Common myeloid progenitor, CD34-positive (primary cell): ENCODE measurements around the gene SH2D4B.

Experiments used
- CTCF ChIA-PET: fragments of 350-600 bp; sonication (Branson Sonifier 250); formaldehyde crosslinking; loops from one replicate; lab custom pipeline; 2021; ENCODE audit warnings: antibody characterized with exemption; lab: Charles Lee
- POLR2A ChIA-PET: fragments of 350-600 bp; sonication (Branson Sonifier 250); formaldehyde crosslinking; loops from one replicate; lab custom pipeline; 2021; ENCODE audit warnings: antibody characterized with exemption; lab: Charles Lee
- DNase-seq, 3 donors: peaks; one replicate each; pipeline versions ENCODE4 v3.0.0 to v3.0.0-alpha.2; 2013
- H3K27ac ChIP-seq, 2 experiments: 1 replicate in 1 of 2; 2 replicates in 1 of 2; pipeline ENCODE4 v1.7.0; 2013; ENCODE audit warnings: inconsistent platforms in 2 of 2, low read length in 2 of 2, mild to moderate bottlenecking in 2 of 2, low read depth in 1 of 2, moderate library complexity in 1 of 2; ENCODE audit not compliant: severe bottlenecking in 2 of 2, insufficient read depth in 1 of 2, poor library complexity in 1 of 2
- H3K27me3 ChIP-seq, 5 experiments: replicated peaks in 2 of 5; 1 replicate in 3 of 5; 2 replicates in 2 of 5; pipeline versions ENCODE4 v1.6.1 to v1.7.0; 2013; ENCODE audit warnings: low read length in 4 of 5, mild to moderate bottlenecking in 2 of 5, moderate library complexity in 2 of 5, inconsistent platforms in 1 of 5; ENCODE audit not compliant: insufficient read depth in 5 of 5, control insufficient read depth in 4 of 5
- H3K36me3 ChIP-seq, 4 experiments: 1 replicate in 2 of 4; 2 replicates in 2 of 4; pipeline versions ENCODE4 v1.6.1 to v1.7.0; 2013; ENCODE audit warnings: low read length in 3 of 4, control low read depth in 1 of 4, mild to moderate bottlenecking in 1 of 4; ENCODE audit not compliant: control insufficient read depth in 4 of 4, insufficient read depth in 4 of 4
- H3K4me1 ChIP-seq, 4 experiments: 1 replicate in 3 of 4; 2 replicates in 1 of 4; pipeline versions ENCODE4 v1.6.1 to v1.7.1; 2013; ENCODE audit warnings: low read length in 3 of 4, mild to moderate bottlenecking in 3 of 4, control low read depth in 1 of 4, inconsistent platforms in 1 of 4, moderate library complexity in 1 of 4; ENCODE audit not compliant: control insufficient read depth in 4 of 4, insufficient read depth in 4 of 4; ENCODE audit errors: control extremely low read depth in 1 of 4
- H3K4me3 ChIP-seq, 7 experiments: 1 replicate in 4 of 7; 2 replicates in 3 of 7; pipeline versions ENCODE4 v1.5.1 to v1.7.0; 2013; ENCODE audit warnings: mild to moderate bottlenecking in 7 of 7, low read length in 6 of 7, moderate library complexity in 6 of 7, inconsistent platforms in 2 of 7, low read depth in 2 of 7, control low read depth in 1 of 7; ENCODE audit not compliant: insufficient read depth in 4 of 7, control insufficient read depth in 1 of 7; ENCODE audit errors: extremely low read depth in 1 of 7
- H3K9me3 ChIP-seq, 5 experiments: 1 replicate in 4 of 5; 2 replicates in 1 of 5; pipeline versions ENCODE4 v1.6.1 to v1.7.1; 2013; ENCODE audit warnings: low read length in 4 of 5, mild to moderate bottlenecking in 2 of 5, inconsistent platforms in 1 of 5, low read depth in 1 of 5, moderate library complexity in 1 of 5; ENCODE audit not compliant: control insufficient read depth in 4 of 5, insufficient read depth in 2 of 5; ENCODE audit errors: control extremely low read depth in 1 of 5
- WGBS: methylation state at CpG from one replicate; pipeline ENCODE4 v1.1.5; 2013; ENCODE audit not compliant: insufficient coverage; 5-methylcytosine and 5-hydroxymethylcytosine counted together

Gene SH2D4B

DNA sequence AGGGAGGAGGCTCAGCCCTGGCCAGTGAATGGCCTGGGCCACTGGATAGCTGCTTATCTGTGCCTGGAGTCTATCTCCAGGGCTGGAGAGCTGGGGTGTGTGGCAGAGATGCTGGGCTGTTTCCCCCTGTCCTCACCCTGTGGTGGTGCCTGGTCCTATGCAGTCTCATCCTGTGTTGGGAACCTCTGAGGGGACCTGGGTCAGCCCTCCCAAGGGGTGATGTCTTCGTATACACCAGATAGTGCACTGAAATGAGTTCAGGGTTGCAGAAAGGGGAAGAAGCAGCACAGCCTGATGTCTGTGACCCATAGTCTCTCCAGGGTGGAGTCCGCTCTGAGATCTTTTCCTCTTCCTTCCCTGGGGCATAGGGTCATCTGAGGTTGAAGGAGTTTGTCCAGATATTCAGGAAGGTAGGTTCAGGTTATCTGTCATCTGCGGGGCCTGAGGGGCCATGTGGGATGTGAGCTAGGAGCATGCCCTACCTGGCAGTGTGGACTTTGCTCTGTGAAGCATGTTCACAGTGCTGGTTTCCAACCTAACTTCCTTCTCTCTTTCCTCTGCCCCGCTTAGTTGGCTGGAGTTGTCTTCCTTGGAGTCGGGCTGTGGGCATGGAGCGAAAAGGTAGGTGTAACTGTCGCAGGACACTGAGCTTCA, 33.4 kb upstream of the SH2D4B start:
- no peak overlapping the region for H3K27ac ChIP-seq
- no peak overlapping the region for H3K4me3 ChIP-seq
- 74% methylated on average over 5 of the region's 7 CpGs for WGBS
- H3K4me1 ChIP-seq: peaks cover 10 to 65% (median 39%) of the 10 kb centered on the region in 4 experiments
- H3K27me3 ChIP-seq: no peaks in the 10 kb centered on the region
- H3K9me3 ChIP-seq: no peaks in the 10 kb centered on the region
- H3K36me3 ChIP-seq: peaks cover 2 to 38% (median 16%) of the 10 kb centered on the region in 4 experiments
- ChIA-PET POLR2A (interaction anchor here (0.7 kb wide), 1 partner anchor 10 kb away, joined by 3 read pairs; no protein-coding TSS in a partner anchor), CTCF (interaction anchor here (0.8 to 21.8 kb wide), 23 partner anchors 10 to 129 kb away, joined by 3 to 571 read pairs (median 9); no protein-coding TSS in a partner anchor)
- peak in 2 of 3 donors; percentile 33 to 53 for DNase-seq

DNA sequence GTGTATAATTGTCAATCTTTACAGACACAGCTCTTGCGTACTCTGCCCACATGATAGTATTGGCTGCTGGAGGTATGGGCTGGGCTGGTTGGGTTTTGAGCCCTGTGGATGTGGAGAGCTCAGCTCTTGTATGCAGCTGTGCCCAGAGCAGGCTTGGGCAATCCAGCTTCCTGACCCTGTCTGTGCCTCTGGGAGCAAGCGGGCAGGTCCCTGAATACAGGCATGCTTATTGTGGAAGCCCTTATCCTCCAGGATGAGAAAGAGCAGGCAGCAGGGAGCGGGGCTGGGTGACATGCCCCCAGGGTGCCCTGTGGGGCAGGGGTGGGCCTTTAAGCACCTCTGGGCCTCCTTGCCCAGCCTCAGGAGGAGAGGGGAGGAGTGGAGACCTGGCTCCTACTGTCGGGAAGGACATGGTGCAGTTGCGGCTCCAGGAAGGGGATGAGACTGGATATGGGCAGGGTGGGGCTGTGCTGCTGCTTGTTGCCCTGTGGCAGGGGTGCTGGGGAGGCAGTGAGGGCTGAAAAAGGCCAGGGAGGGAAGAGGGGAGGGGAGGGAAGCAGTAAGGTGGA, 32.7 kb upstream of the SH2D4B start:
- no peaks in the 10 kb centered on the region for H3K27me3 ChIP-seq
- H3K36me3 ChIP-seq: peaks cover 2 to 44% (median 20%) of the 10 kb centered on the region in 4 experiments
- no peak for DNase-seq
- POLR2A ChIA-PET: interaction anchor here (0.7 to 1.3 kb wide), 2 partner anchors 9 to 61 kb away, joined by 3 to 7 read pairs; no protein-coding TSS in a partner anchor
- H3K27ac ChIP-seq: no peak overlapping the region
- no peak overlapping the region for H3K4me3 ChIP-seq
- 100% methylated on average over 2 of the region's 5 CpGs for WGBS
- H3K9me3 ChIP-seq: no peaks in the 10 kb centered on the region
- H3K4me1 ChIP-seq: peaks cover 7 to 58% (median 32%) of the 10 kb centered on the region in 4 experiments
- CTCF ChIA-PET: interaction anchor here (0.8 to 21.8 kb wide), 28 partner anchors 7 to 361 kb away, joined by 3 to 571 read pairs (median 8); no protein-coding TSS in a partner anchor

DNA sequence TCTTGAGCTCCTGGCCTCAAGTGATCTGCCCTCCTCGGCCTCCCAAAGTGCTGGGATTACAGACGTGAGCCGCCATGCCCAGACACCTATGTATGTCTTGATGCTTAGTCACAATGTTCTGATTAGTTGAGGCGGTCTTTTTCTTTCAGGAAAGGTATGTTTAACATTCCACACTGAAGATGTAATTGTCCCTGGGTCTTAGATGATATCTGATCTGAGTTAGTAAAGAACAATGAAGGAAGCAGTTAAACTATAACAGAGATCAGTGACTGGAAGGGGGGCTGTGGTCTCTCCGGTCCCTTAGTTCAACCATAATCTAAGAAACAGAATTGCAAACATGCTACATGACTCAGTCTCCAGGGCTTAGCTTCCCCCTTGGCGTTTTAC, 31.5 kb upstream of the SH2D4B start:
- WGBS: 91% methylated on average over 4 of the region's 6 CpGs
- POLR2A ChIA-PET: interaction anchor here (1.3 kb wide), 1 partner anchor 62 kb away, joined by 7 read pairs; no protein-coding TSS in a partner anchor
- Histone ChIP-seq H3K4me1 (peaks cover 7 to 46% (median 21%) of the 10 kb centered on the region in 4 experiments), H3K27me3 (no peaks in the 10 kb centered on the region), H3K9me3 (no peaks in the 10 kb centered on the region), H3K4me3 (no peak overlapping the region), H3K27ac (no peak overlapping the region), H3K36me3 (peaks cover 2 to 48% (median 23%) of the 10 kb centered on the region in 4 experiments)
- CTCF ChIA-PET: interaction anchor here (0.6 to 21.8 kb wide), 34 partner anchors 8 to 363 kb away, joined by 3 to 571 read pairs (median 6); partner anchors contain the start of gene PRXL2A
- DNase-seq: no peak

DNA sequence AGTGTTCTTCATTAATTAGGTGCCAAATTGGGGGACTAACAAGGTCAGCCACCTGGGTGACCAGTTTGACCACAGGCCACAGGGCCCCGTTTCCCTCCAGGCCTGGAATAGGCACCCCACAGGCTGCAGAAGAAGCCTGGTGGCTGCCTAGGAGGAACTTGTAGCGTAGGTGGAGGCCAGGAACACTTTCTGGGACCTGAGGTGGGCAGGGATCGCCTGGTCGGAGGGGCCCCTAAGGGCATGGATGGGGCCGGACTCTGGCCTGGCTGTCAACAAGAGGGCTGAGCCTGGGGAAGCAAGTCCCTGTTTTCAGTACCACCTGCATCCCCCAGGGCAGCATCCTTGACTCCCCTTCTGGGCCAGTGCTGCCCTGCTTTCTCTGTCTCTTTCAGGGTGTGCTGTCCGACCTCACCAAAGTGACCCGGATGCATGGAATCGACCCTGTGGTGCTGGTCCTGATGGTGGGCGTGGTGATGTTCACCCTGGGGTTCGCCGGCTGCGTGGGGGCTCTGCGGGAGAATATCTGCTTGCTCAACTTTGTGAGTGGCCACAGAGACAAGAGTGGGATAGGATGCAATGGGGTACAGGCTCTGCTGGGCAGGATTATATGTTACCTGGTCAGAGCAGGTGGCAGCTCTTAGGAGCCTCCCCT, 30.7 kb upstream of the SH2D4B start:
- Histone ChIP-seq H3K36me3 (peaks cover 2 to 45% (median 27%) of the 10 kb centered on the region in 4 experiments), H3K4me1 (peaks cover 7 to 39% (median 17%) of the 10 kb centered on the region in 4 experiments), H3K4me3 (no peak overlapping the region), H3K9me3 (no peaks in the 10 kb centered on the region), H3K27ac (no peak overlapping the region), H3K27me3 (no peaks in the 10 kb centered on the region)
- no peak for DNase-seq
- 97% methylated on average over 13 of the region's 13 CpGs for WGBS
- CTCF ChIA-PET: interaction anchor here (1.0 to 21.8 kb wide), 13 partner anchors 9 to 124 kb away, joined by 3 to 571 read pairs (median 13); no protein-coding TSS in a partner anchor
- POLR2A ChIA-PET: no interaction called here

DNA sequence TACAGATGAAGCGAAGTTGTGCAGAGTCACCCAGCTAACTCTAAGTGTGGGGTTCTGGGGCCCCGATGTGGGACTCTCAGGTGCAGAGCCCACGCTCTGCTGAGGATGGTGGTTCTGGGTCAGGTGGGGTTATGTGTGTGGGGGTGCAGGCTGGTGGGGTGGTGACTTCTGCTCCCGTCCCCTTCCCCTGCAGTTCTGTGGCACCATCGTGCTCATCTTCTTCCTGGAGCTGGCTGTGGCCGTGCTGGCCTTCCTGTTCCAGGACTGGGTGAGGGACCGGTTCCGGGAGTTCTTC, 28.6 kb upstream of the SH2D4B start:
- no peak for DNase-seq
- 92% methylated on average over 6 of the region's 8 CpGs for WGBS
- Histone ChIP-seq H3K27ac (no peak overlapping the region), H3K4me3 (no peak overlapping the region), H3K27me3 (no peaks in the 10 kb centered on the region), H3K4me1 (peaks cover 2 to 18% (median 8%) of the 10 kb centered on the region in 4 experiments), H3K36me3 (peaks cover 11 to 59% (median 44%) of the 10 kb centered on the region in 4 experiments), H3K9me3 (no peaks in the 10 kb centered on the region)
- POLR2A ChIA-PET: interaction anchor here (1.0 kb wide), 1 partner anchor 66 kb away, joined by 3 read pairs; no protein-coding TSS in a partner anchor
- CTCF ChIA-PET: interaction anchor here (1.0 to 21.8 kb wide), 6 partner anchors 9 to 126 kb away, joined by 3 to 571 read pairs (median 7); no protein-coding TSS in a partner anchor

DNA sequence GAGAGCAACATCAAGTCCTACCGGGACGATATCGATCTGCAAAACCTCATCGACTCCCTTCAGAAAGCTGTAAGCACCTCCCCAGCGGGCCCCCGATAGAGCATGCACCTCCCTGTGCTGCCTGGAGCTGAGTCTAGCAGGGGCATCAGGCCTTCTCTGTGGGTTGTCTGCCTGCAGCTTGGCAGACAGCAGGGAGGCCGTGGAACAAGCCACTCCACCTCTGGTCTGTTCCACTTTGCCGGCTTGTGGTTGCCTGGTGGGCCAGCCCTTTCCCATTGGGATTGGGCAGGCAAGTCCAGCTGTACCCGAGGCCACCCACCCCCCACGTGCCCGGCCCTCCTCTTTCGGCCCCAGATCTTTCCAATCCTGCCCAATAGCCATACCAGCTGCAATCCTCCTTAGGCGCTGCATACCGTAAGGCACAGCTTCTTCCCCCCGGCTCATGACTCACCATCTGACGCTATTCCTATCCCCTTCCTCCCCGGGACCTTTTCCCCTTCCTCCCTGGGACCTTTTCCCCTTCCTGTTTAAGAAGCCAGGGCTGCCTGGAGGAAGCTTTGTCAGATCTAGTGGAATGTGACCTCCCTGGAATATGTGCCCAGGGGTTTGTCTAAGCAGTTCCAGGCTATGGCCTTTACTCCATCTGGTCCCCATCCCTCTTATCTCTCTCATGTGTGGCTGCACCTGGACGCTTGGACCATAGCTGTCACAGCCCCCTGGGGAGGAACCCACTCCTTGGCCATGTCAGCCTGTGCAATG, 28.1 kb upstream of the SH2D4B start:
- H3K4me3 ChIP-seq: no peak overlapping the region
- no peaks in the 10 kb centered on the region for H3K27me3 ChIP-seq
- 90% methylated on average over 18 of the region's 18 CpGs for WGBS
- peaks cover 16 to 64% (median 49%) of the 10 kb centered on the region in 4 experiments for H3K36me3 ChIP-seq
- H3K9me3 ChIP-seq: no peaks in the 10 kb centered on the region
- DNase-seq: no peak
- no peak overlapping the region for H3K27ac ChIP-seq
- ChIA-PET CTCF (interaction anchor here (1.2 to 21.8 kb wide), 5 partner anchors 9 to 132 kb away, joined by 3 to 571 read pairs (median 9); no protein-coding TSS in a partner anchor), POLR2A (interaction anchor here (1.0 kb wide), 1 partner anchor 67 kb away, joined by 3 read pairs; no protein-coding TSS in a partner anchor)
- peaks cover 0 to 13% (median 3%) of the 10 kb centered on the region in 4 experiments for H3K4me1 ChIP-seq
